PC-9 (cell line): Measurements from ENCODE around the gene GPATCH1.
"Not testable (repeated sequence)": the region's sequence is repeated elsewhere in the genome, so short reads cannot be mapped to it uniquely, and the experiment has no call there.

Experiments used
- EZH2 ChIP-seq: fragments of 200-600 bp; sonication (generic); IDR thresholded peaks from 2 replicates; pipeline ENCODE4 v1.8.0; 2017; ENCODE audit warnings: antibody characterized with exemption, low read depth
- TF ChIP-seq, protein P1 (sequence below): fragments of 200-600 bp; sonication (generic); conservative IDR thresholded peaks from 2 replicates; pipeline ENCODE4 v1.6.1; 2017; ENCODE audit warnings: mixed run types, antibody characterized with exemption, mild to moderate bottlenecking, moderate library complexity

DNA sequence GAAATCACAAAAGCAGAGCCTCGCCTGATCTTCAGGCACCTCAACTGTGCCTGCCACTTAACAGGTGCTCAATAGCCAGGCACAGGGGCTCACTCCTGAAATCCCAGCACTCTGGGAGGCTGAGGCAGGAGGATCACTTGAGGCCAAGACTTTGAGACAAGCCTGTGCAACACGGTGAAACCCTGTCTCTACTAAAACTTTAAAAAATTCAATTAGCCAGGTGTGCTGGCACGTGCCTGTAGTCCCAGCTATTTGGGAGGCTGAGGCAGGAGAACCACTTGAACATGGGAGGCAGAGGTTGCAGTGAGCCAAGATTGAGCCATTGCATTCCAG is 39.2 kb upstream of the GPATCH1 start:
- TF ChIP-seq, protein P1, sequence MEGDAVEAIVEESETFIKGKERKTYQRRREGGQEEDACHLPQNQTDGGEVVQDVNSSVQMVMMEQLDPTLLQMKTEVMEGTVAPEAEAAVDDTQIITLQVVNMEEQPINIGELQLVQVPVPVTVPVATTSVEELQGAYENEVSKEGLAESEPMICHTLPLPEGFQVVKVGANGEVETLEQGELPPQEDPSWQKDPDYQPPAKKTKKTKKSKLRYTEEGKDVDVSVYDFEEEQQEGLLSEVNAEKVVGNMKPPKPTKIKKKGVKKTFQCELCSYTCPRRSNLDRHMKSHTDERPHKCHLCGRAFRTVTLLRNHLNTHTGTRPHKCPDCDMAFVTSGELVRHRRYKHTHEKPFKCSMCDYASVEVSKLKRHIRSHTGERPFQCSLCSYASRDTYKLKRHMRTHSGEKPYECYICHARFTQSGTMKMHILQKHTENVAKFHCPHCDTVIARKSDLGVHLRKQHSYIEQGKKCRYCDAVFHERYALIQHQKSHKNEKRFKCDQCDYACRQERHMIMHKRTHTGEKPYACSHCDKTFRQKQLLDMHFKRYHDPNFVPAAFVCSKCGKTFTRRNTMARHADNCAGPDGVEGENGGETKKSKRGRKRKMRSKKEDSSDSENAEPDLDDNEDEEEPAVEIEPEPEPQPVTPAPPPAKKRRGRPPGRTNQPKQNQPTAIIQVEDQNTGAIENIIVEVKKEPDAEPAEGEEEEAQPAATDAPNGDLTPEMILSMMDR, result not testable (repeated sequence)
- TF ChIP-seq EZH2, result not testable (repeated sequence)
